Measurements from ENCODE around the gene HACL1.
"Not testable (repeated sequence)": the region's sequence is repeated elsewhere in the genome, so short reads cannot be mapped to it uniquely, and the experiment has no call there.

Gene HACL1

GRCh38 chr3:15630646-15631350 is 29.4 kb upstream of the HACL1 start:
- peak; percentile 68 to 70 for DNase-seq (ENCODE audit: low read depth in 2 of 2)

- peak; percentile 66 for DNase-seq (ENCODE audit: low read depth in 2 of 2)
Measured at GRCh38 chr3:15629860-15630597, 28.7 kb upstream of the HACL1 start.

DNA sequence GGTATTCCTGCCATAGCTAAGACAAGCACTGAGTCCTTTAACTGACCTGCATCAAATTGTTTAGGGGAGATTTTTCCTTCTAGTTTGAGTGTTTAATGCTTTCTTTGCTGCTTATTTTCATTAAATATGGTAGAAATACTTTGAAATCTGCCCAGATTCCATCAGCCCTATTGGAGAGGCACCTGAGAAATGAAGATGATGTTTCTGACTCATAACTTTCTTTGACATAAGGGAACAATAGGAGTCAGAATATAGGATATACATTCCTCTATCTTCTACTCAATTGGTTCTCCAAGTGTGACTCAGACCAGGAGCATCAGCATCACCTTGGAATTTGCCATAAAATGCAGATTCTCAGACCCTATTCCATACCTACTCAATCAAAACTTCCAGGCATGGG is 27.6 kb upstream of the HACL1 start:
- no peak for DNase-seq (ENCODE audit: low read depth in 2 of 2)

DNA sequence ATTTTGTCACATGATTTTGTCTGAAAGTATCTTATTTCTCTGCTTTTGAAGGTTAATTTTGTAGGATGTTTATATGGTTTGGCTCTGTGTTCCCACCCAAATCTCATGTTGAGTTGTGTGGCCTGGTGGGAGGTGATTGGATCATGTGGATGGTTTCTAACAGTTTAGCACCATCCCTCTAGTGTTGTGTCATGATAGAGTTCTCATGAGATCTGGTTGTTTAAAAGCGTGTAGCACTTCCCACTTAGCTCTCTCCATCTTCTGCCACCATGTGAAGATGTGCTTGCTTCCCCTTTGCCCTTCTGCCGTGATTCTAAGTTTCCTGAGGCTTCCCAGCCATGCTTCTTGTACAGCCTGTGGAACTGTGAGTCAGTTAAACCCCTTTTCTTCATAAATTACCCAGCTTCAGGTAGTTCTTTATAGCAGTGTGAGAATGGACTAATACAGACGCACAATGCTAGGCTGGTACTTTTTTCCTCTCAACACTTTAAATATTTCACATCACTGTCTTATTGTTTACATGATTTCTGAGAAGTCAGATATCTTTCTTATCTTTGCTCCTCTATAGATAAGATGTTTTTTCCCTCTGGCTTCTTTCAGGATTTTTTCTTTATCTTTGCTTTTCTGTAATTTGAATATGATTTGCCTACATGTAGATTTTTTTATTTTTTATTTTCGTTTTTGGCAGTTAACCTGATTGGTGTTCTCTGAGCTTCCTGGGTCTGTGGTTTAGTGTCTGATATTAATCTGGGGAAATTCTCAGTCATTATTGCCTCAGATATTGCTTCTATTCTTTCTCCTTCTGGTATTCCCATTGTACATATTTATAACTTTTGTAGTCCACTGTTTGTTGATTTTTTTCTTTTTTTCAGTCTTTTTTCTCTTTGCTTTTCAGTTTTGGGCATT is 22.4 kb upstream of the HACL1 start:
- DNase-seq (ENCODE audit: low read depth in 2 of 2): no peak

DNA sequence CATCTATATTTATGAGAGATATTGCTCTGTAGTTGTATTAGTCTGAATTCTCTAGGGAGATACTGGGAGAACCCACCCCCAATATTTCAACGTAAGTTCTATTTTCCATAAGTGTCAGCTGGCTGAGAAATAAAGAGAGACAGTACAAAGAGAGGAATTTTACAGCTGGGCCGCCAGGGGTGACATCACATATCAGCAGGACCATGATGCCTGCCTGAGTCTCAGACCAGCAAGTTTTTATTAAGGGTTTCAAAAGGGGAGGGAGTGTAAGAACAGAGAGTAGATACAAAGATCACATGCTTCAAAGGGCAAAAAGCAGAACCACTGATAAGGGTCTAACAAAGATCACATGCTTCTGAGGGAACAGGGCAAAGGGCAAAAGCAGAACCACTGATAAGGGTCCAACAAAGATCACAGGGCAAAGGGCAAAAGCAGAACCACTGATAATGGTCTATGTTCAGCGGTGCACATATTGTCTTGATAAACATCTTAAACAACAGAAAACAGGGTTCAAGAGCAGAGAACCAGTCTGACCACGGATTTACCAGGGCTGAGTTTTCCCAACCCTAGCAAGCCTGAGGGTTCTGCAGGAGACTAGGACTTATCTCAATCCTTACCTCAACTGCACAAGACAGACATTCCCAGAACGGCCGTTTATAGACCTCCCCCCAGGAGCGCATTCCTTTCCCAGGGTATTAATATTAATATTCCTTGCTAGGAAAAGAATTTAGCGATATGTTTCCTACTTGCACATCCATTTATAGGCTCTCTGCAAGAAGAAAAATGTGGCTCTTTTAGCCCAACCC is 18.5 kb upstream of the HACL1 start:
- not testable (repeated sequence) for DNase-seq (ENCODE audit: low read depth in 2 of 2)

- DNase-seq (ENCODE audit: low read depth in 2 of 2): no peak
Measured at GRCh38 chr3:15616053-15616452, 14.7 kb upstream of the HACL1 start.

DNA sequence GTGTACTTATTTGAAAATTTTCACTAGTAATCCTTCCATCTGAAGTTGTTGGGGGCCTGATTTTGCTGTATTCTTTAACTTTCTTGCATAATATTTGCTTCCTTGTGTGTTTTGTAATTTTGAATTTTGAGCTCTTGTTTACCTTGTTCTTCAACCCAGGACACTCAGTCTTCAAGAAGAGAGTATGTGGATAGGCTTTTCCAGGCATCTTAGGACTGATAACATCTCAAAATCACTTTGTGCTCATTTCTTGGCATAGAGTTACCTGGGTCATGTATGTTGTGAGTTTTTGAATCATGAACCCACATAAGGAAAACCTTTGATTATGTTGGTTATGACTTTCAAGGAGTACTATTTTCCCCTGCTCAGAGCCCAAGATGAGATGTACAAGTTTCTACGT is 13.6 kb upstream of the HACL1 start:
- no peak for DNase-seq (ENCODE audit: low read depth in 2 of 2)

DNA sequence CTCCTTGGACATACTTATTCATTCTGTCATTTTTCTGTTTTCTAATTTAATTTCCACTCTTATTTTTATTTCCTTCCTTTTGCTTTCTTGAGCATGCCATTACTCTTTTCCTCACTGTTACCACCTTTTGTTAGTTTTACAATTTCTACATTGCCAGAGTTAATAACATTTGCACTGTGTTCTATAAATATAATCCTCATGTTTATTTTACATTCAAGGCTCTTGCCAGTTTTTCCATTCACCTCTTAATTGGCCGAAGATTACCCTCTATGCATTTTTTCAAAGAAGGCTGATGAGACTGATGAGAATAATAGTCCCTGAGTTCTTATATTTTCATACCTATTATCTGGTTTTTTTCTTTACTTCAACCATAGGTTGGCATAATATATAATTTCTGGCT is 10.6 kb upstream of the HACL1 start:
- DNase-seq (ENCODE audit: low read depth in 2 of 2): no peak

DNA sequence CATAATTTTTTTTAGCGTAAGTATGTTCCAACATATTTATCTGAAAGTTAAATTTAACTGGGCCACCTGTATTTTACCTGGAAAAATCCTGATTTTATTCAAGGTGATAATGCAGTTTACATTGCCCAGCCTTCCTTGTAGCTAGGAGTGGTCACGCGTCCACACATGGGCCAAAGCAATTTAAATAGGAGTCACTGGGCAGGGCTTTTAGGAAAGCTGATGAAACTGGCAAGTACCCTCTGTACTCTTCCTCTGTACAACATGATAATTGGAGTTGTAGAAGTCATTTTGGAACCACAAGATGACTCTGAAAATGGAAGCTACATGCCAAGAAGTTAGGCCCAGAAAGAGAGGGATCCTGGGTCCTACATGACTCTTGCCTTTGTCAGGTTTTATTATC is 9.6 kb upstream of the HACL1 start:
- no peak for DNase-seq (ENCODE audit: low read depth in 2 of 2)

GRCh38 chr3:15610082-15610759 is 8.9 kb upstream of the HACL1 start:
- no peak for DNase-seq (ENCODE audit: low read depth in 2 of 2)

DNA sequence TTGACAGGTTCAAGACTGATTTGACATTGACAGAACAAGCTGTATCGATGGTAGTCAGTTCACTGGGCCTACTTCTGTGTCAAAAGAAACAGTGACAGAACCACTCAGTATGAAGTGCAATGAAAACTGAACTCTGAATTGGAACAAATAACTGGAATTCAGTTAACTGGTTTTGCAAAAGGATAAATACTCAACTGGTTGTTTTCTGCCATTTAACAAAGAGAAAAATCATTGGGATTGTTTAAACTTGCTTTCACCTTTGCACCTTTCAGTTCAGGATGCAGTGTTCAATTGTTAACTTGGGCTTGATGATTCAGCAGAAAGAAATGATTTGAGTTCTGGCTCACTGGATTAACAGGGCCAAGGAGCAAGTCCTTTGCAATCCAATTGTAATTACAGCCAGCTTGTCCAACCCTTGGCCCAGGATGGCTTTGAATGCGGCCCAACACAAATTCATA is 5.1 kb upstream of the HACL1 start:
- DNase-seq (ENCODE audit: low read depth in 2 of 2): no peak

DNA sequence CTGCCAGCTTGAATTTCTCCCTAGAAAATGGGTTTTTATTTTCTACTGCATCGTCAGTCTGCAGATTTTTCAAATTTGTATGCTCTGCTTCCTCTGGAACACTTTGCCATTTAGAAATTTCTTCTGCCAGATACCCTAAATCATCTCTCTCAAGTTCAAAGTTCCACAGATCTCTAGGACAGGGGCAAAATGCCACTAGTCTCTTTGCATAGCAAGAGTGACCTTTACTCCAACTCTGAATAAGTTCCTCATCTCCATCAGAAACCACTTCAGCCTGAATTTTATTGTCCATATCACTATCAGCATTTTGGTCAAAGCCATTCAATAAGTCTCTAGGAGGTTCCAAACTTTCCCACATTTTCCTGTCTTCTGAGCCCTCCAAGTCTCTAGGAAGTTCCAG is 3.2 kb upstream of the HACL1 start:
- not testable (repeated sequence) for DNase-seq (ENCODE audit: low read depth in 2 of 2)

- not testable (repeated sequence) for DNase-seq (ENCODE audit: low read depth in 2 of 2)
Measured at GRCh38 chr3:15602816-15603215, 1.4 kb upstream of the HACL1 start.

DNA sequence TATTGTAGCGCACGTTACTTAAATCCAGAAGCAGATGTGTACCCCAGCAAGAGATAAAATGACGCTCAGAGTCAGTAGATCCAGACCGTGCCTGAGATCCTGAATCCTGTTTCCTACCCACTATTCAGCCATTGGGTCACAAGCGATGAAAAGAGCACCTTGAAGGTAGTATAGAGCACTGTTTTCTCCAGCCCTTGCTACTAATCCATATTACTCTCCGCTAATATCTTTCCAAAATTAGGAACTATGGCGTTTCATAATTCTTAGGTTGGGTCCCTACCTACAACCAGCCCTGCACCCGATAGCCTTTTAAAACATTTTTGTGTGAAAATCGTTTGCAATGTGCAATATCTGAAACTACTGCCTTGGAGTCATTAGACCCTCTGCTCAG is 772 bp upstream of the HACL1 start:
- DNase-seq (ENCODE audit: low read depth in 2 of 2): no peak

GRCh38 chr3:15601046-15601398 is 347 bp downstream of the HACL1 start:
- DNase-seq (ENCODE audit: low read depth in 2 of 2): no peak

GRCh38 chr3:15595955-15596354 is 5.4 kb downstream of the HACL1 start:
- DNase-seq (ENCODE audit: low read depth in 2 of 2): no peak

GRCh38 chr3:15592968-15593367 is 8.4 kb downstream of the HACL1 start:
- no peak for DNase-seq (ENCODE audit: low read depth in 2 of 2)

GRCh38 chr3:15591928-15592327 is 9.4 kb downstream of the HACL1 start:
- DNase-seq (ENCODE audit: low read depth in 2 of 2): no peak

GRCh38 chr3:15591242-15591641 is 10.1 kb downstream of the HACL1 start:
- no peak for DNase-seq (ENCODE audit: low read depth in 2 of 2)

DNA sequence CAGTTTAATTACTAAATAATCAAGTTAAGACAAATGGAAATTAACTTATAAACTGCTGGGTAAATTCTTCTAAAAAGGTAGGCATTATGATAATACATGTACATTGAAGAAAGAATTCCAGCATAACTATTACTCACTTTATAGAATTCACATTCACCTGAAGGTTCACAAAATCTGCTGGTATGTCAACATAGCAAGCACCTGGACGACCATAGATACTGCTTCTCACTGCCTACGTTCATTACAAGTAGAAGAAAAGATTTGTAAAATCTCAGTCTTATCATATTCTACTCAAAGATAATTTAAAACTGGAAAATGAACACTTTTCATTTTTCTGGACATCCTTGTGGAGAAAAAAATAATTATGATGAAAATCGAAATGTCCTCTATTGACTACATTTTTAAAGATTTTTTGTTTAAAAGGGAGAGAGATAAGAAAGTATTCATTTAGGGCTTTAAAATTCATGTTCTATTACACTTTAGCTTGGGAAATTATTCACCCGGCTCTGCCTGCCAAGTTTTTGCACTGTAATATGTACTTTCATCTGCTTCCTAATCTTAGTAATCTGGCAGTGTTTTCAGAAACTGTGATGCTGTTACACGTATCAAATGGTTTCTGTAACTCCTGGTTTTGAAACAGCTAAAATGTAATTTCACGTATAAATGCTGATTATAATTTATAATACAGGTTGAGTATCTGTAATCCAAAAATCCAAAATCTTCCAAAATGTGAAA is 16.1 kb downstream of the HACL1 start:
- no peak for DNase-seq (ENCODE audit: low read depth in 2 of 2)

Measured in fibroblast of skin of left quadriceps (primary cell).